ENCODE measurements around the gene MICAL3.
"Not testable (repeated sequence)": the region's sequence is repeated elsewhere in the genome, so short reads cannot be mapped to it uniquely, and the experiment has no call there.

Gene MICAL3

DNA sequence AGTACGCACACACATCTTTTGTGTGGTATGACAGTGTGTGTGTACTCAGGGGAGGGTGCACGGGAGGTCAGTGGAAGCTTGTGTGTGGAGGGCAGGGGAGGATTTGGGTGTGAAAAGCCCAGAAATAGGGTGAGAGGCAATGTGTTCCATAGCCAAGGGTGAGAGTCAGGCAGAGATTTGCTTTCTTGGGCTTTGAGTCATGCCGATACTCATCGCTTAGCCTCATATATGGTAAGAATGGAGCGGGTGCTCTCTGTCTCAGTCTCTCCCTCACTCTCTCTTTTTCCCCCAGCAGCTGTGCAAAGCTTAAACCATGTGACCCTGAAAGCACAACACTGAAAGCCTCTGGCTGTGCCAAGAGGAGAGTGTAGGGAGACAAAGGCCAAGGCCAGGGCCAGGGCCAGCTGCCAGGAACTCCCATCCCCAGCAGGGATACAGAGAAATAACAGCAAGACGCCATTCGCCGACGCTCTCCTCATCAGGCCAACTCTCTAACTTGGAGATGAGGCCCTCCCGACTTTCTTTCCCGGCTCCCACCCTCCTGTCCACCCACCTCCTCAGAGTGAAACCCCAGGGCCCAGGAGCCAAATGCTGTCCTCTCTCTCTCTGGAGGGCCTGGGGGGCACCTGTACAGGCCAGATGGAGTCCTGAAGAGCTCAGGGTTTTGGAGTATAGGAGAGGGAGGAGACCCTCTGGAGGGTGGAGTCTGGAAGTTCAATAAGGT is 20.3 kb upstream of the MICAL3 start:
- no peak for ATAC-seq
- no peak for TF ChIP-seq PPARA (CRISPR knock-in tag; IDR thresholded peaks at IDR 0.05; ENCODE audit: borderline replicate concordance)
- TF ChIP-seq GLIS3 (CRISPR knock-in tag; IDR thresholded peaks at IDR 0.05) = no peak
- no peak for TF ChIP-seq TCF4 (CRISPR knock-in tag; IDR thresholded peaks at IDR 0.05; ENCODE audit: borderline replicate concordance)
- TF ChIP-seq, protein P1, sequence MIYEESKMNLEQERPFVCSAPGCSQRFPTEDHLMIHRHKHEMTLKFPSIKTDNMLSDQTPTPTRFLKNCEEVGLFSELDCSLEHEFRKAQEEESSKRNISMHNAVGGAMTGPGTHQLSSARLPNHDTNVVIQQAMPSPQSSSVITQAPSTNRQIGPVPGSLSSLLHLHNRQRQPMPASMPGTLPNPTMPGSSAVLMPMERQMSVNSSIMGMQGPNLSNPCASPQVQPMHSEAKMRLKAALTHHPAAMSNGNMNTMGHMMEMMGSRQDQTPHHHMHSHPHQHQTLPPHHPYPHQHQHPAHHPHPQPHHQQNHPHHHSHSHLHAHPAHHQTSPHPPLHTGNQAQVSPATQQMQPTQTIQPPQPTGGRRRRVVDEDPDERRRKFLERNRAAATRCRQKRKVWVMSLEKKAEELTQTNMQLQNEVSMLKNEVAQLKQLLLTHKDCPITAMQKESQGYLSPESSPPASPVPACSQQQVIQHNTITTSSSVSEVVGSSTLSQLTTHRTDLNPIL (CRISPR knock-in tag; IDR thresholded peaks at IDR 0.05; ENCODE audit: low read depth) = no peak
- no peak for TF ChIP-seq ISL1 (CRISPR knock-in tag; IDR thresholded peaks at IDR 0.05)
- TF ChIP-seq OSR1 (CRISPR knock-in tag; IDR thresholded peaks at IDR 0.05) = no peak

DNA sequence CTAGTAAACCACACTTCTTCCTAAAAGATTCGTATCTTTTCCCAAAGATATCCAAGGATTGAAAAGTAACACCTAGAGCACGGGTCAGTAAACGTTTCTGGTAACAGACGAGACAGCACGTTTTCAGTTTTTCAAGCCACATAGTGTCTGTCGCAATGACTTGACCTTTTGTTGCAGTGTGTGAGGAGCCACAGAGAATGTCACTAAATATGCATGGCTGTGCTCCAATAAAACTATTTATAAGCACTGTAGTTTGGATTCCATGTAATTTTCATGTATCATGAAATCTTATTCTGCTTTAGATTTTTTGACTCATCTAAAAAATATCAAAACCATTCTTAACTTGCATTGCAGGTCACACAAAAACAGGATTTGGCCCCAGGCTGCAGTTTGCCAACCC is 18.3 kb upstream of the MICAL3 start:
- TF ChIP-seq TCF4 (CRISPR knock-in tag; IDR thresholded peaks at IDR 0.05; ENCODE audit: borderline replicate concordance) = no peak
- TF ChIP-seq CSDC2 (CRISPR knock-in tag; IDR thresholded peaks at IDR 0.05) = no peak
- no peak for TF ChIP-seq ZNF565 (CRISPR knock-in tag; conservative IDR thresholded peaks at IDR 0.05; ENCODE audit: low read depth)
- no peak for TF ChIP-seq OSR1 (CRISPR knock-in tag; IDR thresholded peaks at IDR 0.05)
- no peak for TF ChIP-seq ISL1 (CRISPR knock-in tag; IDR thresholded peaks at IDR 0.05)
- no peak for TF ChIP-seq PPARA (CRISPR knock-in tag; IDR thresholded peaks at IDR 0.05; ENCODE audit: borderline replicate concordance)
- TF ChIP-seq BACH2 (CRISPR knock-in tag; IDR thresholded peaks at IDR 0.05; ENCODE audit: borderline replicate concordance) = no peak
- no peak for TF ChIP-seq ZNF70 (CRISPR knock-in tag; IDR thresholded peaks at IDR 0.05)
- no peak for TF ChIP-seq ESRRG (CRISPR knock-in tag; IDR thresholded peaks at IDR 0.05)
- no peak; the same call in 2 of the 3 replicates for ATAC-seq

DNA sequence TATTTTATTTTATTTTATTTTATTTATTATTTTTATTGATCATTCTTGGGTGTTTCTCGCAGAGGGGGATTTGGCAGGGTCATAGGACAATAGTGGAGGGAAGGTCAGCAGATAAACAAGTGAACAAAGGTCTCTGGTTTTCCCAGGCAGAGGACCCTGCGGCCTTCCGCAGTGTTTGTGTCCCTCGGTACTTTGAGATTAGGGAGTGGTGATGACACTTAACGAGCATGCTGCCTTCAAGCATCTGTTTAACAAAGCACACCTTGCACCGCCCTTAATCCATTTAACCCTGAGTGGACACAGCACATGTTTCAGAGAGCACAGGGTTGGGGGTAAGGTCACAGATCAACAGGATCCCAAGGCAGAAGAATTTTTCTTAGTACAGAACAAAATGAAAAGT is 16.5 kb upstream of the MICAL3 start:
- not testable (repeated sequence) for ATAC-seq

DNA sequence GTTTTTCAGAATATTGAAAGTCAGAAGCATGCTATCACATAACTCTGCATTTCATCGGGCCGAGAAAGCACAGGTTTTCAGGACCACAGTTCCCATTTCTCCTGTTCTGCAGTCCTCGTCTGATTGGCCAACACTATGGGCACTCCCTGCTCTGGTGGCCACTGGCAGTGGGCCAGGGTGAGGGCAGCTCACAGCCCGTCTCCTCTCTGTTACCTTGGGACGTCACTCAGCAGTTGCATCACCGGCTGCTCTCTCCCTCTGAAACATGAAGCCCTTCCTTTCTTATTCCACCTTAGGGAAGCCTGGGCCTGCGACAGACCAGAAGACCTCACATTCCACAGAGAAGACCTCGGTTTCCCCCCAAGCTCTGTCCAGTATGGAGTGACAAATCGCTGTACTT is 11.4 kb upstream of the MICAL3 start:
- TF ChIP-seq ZNF565 (CRISPR knock-in tag; conservative IDR thresholded peaks at IDR 0.05; ENCODE audit: low read depth) (no peak), PPARA (CRISPR knock-in tag; IDR thresholded peaks at IDR 0.05; ENCODE audit: borderline replicate concordance) (no peak), SNAI2 (CRISPR knock-in tag; IDR thresholded peaks at IDR 0.05) (no peak), CSDC2 (CRISPR knock-in tag; IDR thresholded peaks at IDR 0.05) (no peak), ZC3H10 (CRISPR knock-in tag; IDR thresholded peaks at IDR 0.05) (no peak), ISL1 (CRISPR knock-in tag; IDR thresholded peaks at IDR 0.05) (no peak), RARB (CRISPR knock-in tag; IDR thresholded peaks at IDR 0.05) (no peak), ZNF70 (CRISPR knock-in tag; IDR thresholded peaks at IDR 0.05) (no peak), OSR1 (CRISPR knock-in tag; IDR thresholded peaks at IDR 0.05) (no peak), ARNTL (CRISPR knock-in tag; IDR thresholded peaks at IDR 0.05; ENCODE audit: borderline replicate concordance, low read depth) (no peak)
- TF ChIP-seq, protein P1 (CRISPR knock-in tag; IDR thresholded peaks at IDR 0.05; ENCODE audit: low read depth) = no peak

DNA sequence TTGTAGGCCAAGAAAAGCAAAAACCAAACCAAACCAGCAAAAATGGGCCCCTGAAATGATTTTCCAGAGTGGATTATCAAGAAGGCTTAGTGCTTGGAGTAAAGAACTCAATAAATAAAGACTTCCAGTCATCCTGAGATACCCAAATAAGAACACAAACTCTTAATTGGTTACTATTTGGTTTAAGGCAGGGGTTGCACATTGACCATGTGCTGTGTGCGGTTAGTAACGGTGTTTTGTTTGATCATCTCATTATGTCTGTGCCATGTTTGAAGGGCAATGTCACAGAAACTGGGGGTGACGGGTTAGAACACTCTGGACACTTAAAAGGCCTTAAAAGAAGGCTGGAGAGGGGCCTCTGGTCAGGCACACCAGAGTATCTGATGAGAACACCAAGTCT is 9.7 kb upstream of the MICAL3 start:
- no peak for ATAC-seq
- TF ChIP-seq, protein P2, sequence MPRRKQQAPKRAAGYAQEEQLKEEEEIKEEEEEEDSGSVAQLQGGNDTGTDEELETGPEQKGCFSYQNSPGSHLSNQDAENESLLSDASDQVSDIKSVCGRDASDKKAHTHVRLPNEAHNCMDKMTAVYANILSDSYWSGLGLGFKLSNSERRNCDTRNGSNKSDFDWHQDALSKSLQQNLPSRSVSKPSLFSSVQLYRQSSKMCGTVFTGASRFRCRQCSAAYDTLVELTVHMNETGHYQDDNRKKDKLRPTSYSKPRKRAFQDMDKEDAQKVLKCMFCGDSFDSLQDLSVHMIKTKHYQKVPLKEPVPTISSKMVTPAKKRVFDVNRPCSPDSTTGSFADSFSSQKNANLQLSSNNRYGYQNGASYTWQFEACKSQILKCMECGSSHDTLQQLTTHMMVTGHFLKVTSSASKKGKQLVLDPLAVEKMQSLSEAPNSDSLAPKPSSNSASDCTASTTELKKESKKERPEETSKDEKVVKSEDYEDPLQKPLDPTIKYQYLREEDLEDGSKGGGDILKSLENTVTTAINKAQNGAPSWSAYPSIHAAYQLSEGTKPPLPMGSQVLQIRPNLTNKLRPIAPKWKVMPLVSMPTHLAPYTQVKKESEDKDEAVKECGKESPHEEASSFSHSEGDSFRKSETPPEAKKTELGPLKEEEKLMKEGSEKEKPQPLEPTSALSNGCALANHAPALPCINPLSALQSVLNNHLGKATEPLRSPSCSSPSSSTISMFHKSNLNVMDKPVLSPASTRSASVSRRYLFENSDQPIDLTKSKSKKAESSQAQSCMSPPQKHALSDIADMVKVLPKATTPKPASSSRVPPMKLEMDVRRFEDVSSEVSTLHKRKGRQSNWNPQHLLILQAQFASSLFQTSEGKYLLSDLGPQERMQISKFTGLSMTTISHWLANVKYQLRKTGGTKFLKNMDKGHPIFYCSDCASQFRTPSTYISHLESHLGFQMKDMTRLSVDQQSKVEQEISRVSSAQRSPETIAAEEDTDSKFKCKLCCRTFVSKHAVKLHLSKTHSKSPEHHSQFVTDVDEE (CRISPR knock-in tag; IDR thresholded peaks at IDR 0.05) = no peak
- TF ChIP-seq ZFP30 (CRISPR knock-in tag; IDR thresholded peaks at IDR 0.05) (no peak), SNAI2 (CRISPR knock-in tag; IDR thresholded peaks at IDR 0.05) (no peak), ESRRG (CRISPR knock-in tag; IDR thresholded peaks at IDR 0.05) (no peak), CSDC2 (CRISPR knock-in tag; IDR thresholded peaks at IDR 0.05) (no peak), ARNTL (CRISPR knock-in tag; IDR thresholded peaks at IDR 0.05; ENCODE audit: borderline replicate concordance, low read depth) (no peak), PPARA (CRISPR knock-in tag; IDR thresholded peaks at IDR 0.05; ENCODE audit: borderline replicate concordance) (no peak), TOX (CRISPR knock-in tag; IDR thresholded peaks at IDR 0.05; ENCODE audit: borderline replicate concordance) (no peak)
- TF ChIP-seq, protein P3, sequence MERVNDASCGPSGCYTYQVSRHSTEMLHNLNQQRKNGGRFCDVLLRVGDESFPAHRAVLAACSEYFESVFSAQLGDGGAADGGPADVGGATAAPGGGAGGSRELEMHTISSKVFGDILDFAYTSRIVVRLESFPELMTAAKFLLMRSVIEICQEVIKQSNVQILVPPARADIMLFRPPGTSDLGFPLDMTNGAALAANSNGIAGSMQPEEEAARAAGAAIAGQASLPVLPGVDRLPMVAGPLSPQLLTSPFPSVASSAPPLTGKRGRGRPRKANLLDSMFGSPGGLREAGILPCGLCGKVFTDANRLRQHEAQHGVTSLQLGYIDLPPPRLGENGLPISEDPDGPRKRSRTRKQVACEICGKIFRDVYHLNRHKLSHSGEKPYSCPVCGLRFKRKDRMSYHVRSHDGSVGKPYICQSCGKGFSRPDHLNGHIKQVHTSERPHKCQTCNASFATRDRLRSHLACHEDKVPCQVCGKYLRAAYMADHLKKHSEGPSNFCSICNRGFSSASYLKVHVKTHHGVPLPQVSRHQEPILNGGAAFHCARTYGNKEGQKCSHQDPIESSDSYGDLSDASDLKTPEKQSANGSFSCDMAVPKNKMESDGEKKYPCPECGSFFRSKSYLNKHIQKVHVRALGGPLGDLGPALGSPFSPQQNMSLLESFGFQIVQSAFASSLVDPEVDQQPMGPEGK (CRISPR knock-in tag; IDR thresholded peaks at IDR 0.05; ENCODE audit: borderline replicate concordance) = no peak
- TF ChIP-seq, protein P4, sequence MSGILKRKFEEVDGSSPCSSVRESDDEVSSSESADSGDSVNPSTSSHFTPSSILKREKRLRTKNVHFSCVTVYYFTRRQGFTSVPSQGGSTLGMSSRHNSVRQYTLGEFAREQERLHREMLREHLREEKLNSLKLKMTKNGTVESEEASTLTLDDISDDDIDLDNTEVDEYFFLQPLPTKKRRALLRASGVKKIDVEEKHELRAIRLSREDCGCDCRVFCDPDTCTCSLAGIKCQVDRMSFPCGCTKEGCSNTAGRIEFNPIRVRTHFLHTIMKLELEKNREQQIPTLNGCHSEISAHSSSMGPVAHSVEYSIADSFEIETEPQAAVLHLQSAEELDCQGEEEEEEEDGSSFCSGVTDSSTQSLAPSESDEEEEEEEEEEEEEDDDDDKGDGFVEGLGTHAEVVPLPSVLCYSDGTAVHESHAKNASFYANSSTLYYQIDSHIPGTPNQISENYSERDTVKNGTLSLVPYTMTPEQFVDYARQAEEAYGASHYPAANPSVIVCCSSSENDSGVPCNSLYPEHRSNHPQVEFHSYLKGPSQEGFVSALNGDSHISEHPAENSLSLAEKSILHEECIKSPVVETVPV (CRISPR knock-in tag; IDR thresholded peaks at IDR 0.05) = no peak

More for the DNA sequence above, 11.4 kb upstream of the MICAL3 start:
- ATAC-seq = no peak
